HG02973 (cell line): ENCODE data around the gene CYGB.
"Not testable (repeated sequence)": the region's sequence is repeated elsewhere in the genome, so short reads cannot be mapped to it uniquely, and the experiment has no call there.

Experiments
- ATAC-seq: cut with Tn5 transposase; IDR thresholded peaks from one replicate; pipeline ENCODE4 v1.9.1; 2021; ENCODE audit warnings: moderate library complexity; ENCODE audit not compliant: unreplicated experiment

Gene CYGB

DNA sequence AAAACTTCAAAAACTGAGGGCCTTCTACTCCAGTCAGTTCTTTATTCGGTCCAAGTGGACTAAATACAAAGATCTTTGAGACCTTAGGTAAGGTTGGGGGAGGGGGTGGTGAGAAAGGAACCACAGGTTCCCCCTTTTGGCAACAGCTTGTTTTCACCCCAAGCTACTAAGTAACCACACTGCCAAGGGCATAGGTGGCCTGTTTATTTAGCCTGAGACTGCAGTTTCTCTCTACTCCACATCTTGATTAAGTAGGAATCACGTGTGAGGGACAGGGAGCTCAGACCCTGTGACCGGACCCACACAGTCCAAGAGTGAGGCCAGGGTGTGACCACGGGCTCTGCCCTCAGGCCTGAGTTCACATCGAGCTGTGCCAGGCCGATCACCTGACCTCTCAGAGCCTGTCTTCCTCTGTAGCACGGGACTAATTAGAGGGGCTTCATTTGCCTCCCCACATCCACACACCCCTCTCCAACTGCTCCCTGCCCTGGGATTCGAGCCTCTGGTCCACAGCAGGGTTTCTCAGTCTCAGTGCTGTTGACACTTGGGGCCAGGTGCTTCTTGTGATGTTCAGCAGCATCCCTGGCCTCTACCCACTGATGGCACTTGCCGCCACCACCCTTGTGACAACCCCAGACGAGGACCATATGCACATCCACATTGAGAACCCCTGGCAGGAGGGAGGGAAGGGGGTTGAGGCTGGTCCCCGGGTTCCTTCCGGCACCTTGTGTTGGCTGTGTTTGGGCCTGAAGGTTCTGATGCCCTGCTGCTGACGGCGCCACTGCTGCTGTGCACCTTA lies 30.3 kb upstream of the CYGB start:
- ATAC-seq, result no peak

- ATAC-seq, result no peak
Observed at GRCh38 chr17:76566988-76567431, 29.5 kb upstream of the CYGB start.

- no peak for ATAC-seq
Observed at GRCh38 chr17:76566613-76566943, 29.1 kb upstream of the CYGB start.

- no peak for ATAC-seq
Observed at GRCh38 chr17:76565728-76566612, 28.5 kb upstream of the CYGB start.

DNA sequence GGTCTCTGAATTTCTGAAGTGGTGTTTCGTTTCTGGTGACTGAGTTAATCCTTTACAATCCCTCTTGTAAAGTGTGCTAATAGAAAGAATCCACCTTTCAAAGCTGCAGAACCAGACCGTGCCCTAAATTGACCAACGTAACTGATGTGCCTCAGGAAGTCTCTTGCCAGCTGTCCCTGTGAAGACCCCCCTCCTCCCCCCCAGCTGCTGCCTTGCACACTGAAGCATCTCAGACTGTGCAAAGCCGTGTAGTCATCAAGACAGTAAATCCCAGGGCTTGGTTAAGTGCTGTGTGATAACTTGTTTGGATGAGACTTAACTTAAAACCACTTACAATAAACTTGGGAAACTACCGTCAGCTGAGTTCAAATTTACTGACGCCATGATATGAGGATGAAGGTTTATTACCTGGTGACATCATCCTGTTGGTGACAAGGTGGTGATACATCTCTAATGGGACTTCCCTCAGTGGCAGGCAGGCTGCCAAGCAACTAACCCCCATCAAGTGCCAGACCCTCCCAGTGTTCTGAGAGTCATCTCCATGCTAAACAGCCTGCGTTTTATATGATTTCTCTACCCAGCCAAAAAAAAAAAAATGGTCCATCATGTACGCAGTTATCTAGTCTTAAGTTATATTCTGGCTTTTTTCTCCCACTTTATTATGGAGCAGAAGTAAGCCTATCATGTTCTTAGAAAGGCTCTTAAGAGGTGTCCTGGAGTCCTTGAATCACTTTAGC lies 27.6 kb upstream of the CYGB start:
- ATAC-seq, result not testable (repeated sequence)

DNA sequence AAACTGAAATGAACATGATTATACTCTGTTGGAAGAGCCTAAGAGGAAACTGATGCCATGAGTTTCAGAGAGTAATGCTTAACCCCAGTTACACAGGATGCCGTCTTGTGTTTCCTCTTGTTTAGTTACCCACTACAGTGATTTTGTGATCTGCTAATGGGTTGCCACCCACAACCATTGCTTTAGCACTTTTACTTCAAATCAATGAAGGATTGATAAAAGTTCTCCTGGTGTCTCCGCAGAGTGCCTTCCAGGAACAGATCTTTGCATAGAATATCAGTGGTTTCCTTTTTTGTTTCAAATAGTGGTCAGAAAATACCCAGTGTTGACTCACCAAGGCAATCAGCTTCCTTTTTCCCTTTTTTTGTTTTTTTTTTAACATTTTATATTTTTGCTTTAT lies 25.9 kb upstream of the CYGB start:
- not testable (repeated sequence) for ATAC-seq

- ATAC-seq, result no peak
Observed at GRCh38 chr17:76562734-76563148, 25.2 kb upstream of the CYGB start.

- no peak for ATAC-seq
Observed at GRCh38 chr17:76561799-76562268, 24.3 kb upstream of the CYGB start.

DNA sequence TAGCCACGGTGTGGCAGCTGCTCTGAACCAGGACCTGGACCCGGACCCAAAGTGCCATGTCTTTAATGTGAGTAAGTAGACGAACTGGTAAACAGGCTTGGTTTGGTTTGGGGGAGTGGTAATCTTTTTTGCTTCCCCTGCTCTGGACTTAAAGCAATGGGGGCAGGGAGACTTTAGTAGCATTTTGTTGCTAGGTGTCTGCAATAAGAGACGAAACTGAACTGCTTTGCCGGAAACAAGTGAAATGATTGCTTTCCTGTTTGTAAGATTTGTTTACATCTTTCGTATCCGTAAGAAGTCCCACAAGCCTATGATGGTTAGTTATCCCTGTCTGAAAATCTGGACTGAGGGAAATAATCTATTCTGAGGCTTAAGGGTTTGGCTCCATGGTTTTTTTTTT lies 23.8 kb upstream of the CYGB start:
- ATAC-seq, result no peak

DNA sequence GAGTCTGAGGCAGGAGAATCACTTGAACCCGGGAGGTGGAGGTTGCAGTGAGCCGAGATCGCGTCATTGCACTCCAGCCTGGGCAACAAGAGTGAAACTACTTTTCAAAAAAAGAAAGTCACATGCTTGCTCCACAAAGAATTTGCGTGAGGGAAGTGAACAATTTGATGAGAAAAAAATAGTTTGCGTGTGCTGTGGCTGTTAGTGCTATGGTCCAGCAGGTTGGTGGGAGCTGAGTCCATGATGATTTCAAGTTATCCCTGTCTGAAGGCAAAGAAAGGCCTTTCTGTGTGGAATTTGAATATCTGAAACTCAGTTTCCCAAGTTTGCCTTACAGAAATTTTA lies 23.3 kb upstream of the CYGB start:
- ATAC-seq, result no peak

DNA sequence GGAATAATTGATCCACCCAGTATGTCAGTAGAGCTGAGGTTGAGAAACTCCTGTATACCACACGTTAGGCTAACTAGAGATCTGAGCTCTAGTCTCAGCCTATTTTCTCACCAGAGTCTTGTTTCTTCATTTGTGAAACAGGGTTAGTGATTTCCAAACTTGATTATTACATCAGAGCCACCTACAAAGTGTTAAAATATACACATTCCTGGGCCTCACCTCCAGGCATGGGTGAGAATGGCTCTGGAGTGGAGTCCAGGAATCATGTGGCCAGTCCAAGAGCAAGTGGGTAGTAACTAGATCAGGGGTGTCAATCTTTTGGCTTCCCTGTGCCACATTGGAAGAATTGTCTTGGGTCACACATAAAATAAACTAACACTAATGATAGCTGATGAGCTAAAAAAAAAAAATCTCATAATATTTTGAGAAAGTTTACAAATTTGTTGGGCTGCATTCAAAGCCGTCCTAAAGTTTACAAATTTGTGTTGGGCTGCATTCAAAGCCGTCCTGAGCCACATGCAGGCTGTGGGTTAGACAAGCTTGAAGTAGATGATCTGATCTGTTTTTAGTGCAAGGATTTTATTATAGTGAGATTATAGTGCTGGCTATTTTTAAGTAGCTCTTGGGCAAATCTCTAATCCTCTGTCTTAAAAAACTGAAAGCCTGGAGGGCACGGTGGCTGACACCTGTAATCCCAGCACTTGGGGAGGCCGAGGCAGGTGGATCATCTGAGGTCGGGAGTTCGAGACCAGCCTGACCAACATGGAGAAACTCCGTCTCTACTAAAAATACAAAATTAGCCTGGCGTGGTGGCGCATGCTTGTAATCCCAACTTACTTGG lies 22.7 kb upstream of the CYGB start:
- ATAC-seq, result no peak

DNA sequence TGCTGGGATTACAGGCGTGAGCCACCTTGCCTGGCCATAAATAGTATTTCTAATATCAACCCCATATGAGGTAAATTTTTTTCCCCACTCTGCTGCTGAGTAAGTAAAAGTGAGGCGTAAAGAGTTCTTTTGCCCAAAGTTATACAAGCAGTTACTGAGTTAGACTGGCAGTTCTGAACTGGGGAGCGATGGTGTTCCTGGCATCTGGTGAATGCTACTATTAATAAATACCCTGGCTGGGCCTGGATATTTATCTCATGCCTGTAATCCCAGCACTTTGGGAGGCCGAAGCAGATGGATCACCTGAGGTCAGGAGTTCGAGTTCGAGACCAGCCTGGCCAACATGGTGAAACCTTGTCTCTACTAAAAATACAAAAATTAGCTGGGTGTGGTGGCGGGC lies 22.0 kb upstream of the CYGB start:
- not testable (repeated sequence) for ATAC-seq

DNA sequence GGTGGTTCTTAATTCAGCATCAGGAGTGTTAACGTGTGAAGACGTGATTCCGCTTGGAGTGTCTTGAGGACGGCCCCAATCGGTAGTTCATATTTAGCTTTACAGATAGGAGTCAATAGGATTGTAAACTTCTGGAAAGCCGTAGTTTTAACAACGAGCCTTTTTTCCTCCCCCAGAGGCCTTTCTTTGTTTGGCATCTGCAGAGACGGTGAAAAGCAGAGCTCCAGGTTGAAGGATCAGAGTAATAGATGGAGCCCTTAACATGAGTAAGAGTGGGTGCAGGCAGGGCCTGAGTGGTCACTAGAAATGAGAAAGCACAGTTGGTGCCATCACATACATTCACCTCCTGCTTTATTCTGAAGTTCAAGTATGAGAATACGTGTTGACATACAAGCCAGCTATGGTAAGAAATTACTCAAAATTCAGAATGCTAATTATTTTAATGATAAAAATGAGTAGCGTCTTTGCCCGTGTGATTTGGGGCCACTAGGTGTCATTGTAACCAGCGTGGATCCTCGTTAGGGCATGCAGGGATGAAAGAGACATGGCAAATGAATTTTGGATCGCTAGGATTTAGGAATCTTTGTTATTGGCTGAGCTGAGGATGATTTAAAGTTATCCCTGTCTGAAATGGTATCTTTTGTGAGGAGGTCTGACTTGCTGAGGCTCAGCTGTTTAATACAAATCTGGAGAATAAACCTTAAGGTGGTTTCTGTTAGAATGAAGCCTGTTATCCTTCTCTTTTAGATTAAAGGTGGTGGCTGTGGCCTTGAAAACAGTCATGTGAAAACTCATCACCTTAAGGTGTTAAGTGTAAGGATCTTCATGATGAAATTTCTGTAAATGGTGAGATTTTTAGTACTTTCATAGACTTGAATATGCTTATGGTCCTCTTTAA lies 20.9 kb upstream of the CYGB start:
- no peak for ATAC-seq

DNA sequence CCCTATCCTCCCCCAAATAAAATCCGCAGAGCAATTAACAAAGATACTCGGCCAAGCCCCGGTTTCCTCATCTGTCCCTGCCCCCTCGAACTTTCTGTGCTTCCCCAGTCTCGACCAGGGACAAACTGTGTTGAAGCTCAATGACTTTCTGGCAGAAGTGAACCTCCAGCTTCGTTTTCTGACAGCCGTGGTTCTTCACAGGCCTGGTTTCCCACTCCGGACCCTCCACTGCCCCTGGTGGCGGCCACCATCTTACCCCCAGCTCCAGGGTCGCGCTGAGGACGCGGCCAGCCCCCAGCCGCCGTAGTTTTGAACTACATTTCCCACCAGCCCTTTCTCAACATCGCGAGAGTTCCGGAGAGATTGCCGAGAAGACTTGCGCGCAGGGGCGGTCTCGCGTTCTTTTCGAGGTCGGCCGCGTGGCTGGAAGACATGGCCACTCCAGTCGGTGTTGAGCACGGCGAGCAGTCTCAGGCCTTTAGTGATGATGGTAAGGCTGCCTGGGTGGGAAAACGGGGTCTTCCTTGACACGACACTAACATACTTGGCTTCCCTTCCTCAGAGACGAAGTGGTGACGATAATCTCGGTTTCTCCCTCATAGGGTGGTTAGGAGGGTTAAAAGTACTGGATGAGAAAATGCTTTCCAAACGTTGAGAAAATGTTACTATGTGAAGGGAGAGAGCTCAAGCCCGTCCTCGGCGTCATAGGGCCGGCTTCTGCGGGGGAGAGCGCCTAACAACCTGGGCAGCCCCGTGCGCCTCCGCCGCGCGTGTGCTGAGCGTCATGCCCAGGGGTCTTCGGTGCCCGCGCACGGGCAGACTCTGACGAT lies 20.1 kb upstream of the CYGB start:
- ATAC-seq, result peak; percentile 84

DNA sequence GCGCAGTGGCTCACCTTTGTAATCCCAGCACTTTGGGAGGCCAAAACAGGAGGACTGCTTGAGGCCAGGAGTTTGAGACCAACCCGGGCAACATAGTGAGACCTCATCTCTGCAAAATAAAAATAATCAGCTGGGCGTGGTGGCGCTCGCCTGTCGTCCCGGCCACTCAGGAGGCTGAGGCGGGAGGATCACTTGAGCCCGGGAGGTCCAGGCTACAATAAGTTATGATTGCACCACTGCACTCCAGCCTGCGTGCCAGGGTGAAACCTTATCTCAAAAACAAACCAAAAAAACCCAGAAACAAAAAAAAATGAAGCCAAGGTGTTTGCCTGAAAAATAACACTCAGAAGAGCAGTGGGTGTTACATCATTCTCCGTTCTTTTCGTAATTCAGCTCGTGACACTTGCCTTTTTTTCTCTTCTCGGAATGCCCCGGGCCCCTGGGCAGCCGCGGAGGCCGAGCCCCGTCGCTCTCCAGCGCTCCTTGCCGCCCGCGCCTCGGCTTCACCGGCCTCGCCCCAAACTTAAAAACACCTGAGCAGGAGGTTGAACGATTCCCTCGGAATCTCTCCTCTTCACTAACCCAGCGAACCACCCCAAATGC lies 19.4 kb upstream of the CYGB start:
- no peak for ATAC-seq

GRCh38 chr17:76554131-76554530 lies 16.6 kb upstream of the CYGB start:
- ATAC-seq, result no peak

DNA sequence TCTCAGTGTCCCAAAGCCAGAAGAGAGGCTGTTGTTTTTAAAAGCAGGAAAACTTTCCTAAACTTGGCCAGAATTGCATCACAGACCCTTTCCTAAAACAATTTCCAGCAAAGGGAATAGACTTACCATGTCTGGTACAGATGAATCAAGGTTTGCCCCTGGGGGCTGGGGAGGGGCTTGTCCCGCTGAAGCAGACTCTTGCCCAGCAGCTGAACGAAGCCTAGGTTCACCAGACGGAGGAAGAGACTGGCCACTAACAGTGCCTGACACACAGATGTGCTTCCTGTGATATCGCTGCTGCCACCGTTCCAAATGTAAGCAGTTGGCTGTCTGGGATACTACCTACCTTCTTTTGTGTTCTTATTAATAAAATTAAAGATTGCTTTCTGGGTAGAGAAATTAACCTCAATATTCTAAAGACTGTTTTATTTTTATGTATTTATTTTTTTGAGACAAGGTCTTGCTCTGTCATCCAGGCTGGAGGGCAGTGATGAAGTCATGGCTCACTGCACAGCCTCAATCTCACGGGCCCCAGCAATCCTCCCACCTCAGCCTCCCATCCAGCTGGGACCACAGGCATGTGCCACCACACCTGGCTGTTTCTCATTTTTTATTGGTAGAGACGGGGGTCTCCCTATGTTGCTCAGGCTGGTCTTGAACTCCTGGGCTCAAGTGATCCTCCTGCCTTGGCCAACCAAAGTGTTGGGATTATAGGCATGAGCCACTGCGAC lies 15.8 kb upstream of the CYGB start:
- ATAC-seq, result no peak

GRCh38 chr17:76551685-76552084 lies 14.2 kb upstream of the CYGB start:
- no peak for ATAC-seq
